ENCODE data around the gene ADGRL1. TPM values are rescaled to one million over a fixed set of nuclear protein-coding genes. Genes with fewer than 3 reads are reported as not detected.

The ADGRL1 gene
- total and polyA plus RNA-seq, 11 donors, result 10.1 to 29.4 (median 14.1) TPM

GRCh38 chr19:14127929-14128509 is 78.0 kb downstream of the ADGRL1 start:
- 66 to 72% (median 68%) methylated on average over 4 of the region's 4 CpGs for WGBS, 4 donors
- Histone ChIP-seq H3K36me3 (no peaks in the 10 kb centered on the region), H3K4me3 (peak overlapping the region in 1 of 12 donors; percentile 12), H3K4me1 (peaks cover 0 to 42% (median 14%) of the 10 kb centered on the region in 12 donors), H3K9me3 (no peaks in the 10 kb centered on the region), H3K27ac (peak overlapping the region in 11 of 12 donors; percentile 57 to 88 (median 72)), H3K27me3 (no peaks in the 10 kb centered on the region)
- ATAC-seq, result peak; percentile 84 to 93 (median 92)
- peak in 4 of 5 donors; percentile 43 to 67 (median 50) for DNase-seq
- intact Hi-C loops (cut with DNase I), result no loop called here
- no peak for TF ChIP-seq POLR2A (IDR thresholded peaks at IDR 0.05)
- no peak for TF ChIP-seq CTCF (IDR thresholded peaks at IDR 0.05)

GRCh38 chr19:14127176-14127575 is 78.8 kb downstream of the ADGRL1 start:
- Histone ChIP-seq H3K27ac (peak overlapping the region in 11 of 12 donors; percentile 57 to 88 (median 72)), H3K9me3 (no peaks in the 10 kb centered on the region), H3K4me1 (peaks cover 0 to 42% (median 14%) of the 10 kb centered on the region in 12 donors), H3K27me3 (no peaks in the 10 kb centered on the region), H3K4me3 (no peak overlapping the region), H3K36me3 (no peaks in the 10 kb centered on the region)
- ATAC-seq (peak; percentile 30 to 77 (median 70)), DNase-seq (peak in 4 of 5 donors; percentile 50 to 68 (median 60))
- no peak for TF ChIP-seq POLR2A (IDR thresholded peaks at IDR 0.05)
- no peak for TF ChIP-seq CTCF (IDR thresholded peaks at IDR 0.05)
- WGBS, 4 donors, result 47 to 69% (median 65%) methylated on average over 8 of the region's 8 CpGs
- intact Hi-C loops (cut with DNase I), result no loop called here

GRCh38 chr19:14122924-14123323 is 83.0 kb downstream of the ADGRL1 start:
- DNase-seq (peak in 1 of 5 donors; percentile 38), ATAC-seq (no peak)
- no peaks in the 10 kb centered on the region for H3K9me3 ChIP-seq
- no peak for TF ChIP-seq CTCF (IDR thresholded peaks at IDR 0.05)
- TF ChIP-seq POLR2A (IDR thresholded peaks at IDR 0.05), result no peak
- no peaks in the 10 kb centered on the region for H3K27me3 ChIP-seq
- H3K4me3 ChIP-seq, result no peak overlapping the region
- no peaks in the 10 kb centered on the region for H3K36me3 ChIP-seq
- peaks cover 0 to 36% (median 24%) of the 10 kb centered on the region in 12 donors for H3K4me1 ChIP-seq
- no peak overlapping the region for H3K27ac ChIP-seq
- intact Hi-C loops (cut with DNase I), result no loop called here
- WGBS, 4 donors, result 96 to 99% (median 98%) methylated on average over 6 of the region's 6 CpGs

- intact Hi-C loops (cut with DNase I), result no loop called here
- no peaks in the 10 kb centered on the region for H3K27me3 ChIP-seq
- 91 to 97% (median 95%) methylated on average over 7 of the region's 7 CpGs for WGBS, 4 donors
- no peak for TF ChIP-seq POLR2A (IDR thresholded peaks at IDR 0.05)
- TF ChIP-seq CTCF (IDR thresholded peaks at IDR 0.05), result no peak
- ATAC-seq (no peak), DNase-seq (no peak)
- peaks cover 12 to 39% (median 31%) of the 10 kb centered on the region in 12 donors for H3K4me1 ChIP-seq
- peak overlapping the region in 10 of 12 donors; percentile 29 to 100 (median 99) for H3K27ac ChIP-seq
- H3K4me3 ChIP-seq, result no peak overlapping the region
- no peaks in the 10 kb centered on the region for H3K9me3 ChIP-seq
- H3K36me3 ChIP-seq, result no peaks in the 10 kb centered on the region
Measured at GRCh38 chr19:14120497-14120780, 85.5 kb downstream of the ADGRL1 start.

Data from heart left ventricle (tissue), 16 donors.